K562 (cell line): ENCODE measurements around the gene YPEL4. TPM values are rescaled to one million over a fixed set of nuclear protein-coding genes. Genes with fewer than 3 reads are reported as not detected.
A peak's percentile ranks its signal among the peaks of the same experiment; 100 is the strongest.

ENCODE experiments used
- BRD9 ChIP-seq: fragments of 450-650 bp; IDR thresholded peaks from 2 replicates; pipeline ENCODE4 v1.6.1; 2018; ENCODE audit warnings: low read depth; ENCODE audit not compliant: partially characterized antibody
- CCNT2 ChIP-seq: IDR thresholded peaks from 2 replicates; pipeline ENCODE4 v1.6.1; 2011; ENCODE audit warnings: borderline replicate concordance, low read depth, mild to moderate bottlenecking, moderate library complexity, mixed read lengths, low read length; ENCODE audit not compliant: insufficient read length; ENCODE audit errors: extremely low read depth
- CLOCK ChIP-seq: fragments of 250-450 bp; sonication (Bioruptor Pico); IDR thresholded peaks from 2 replicates; pipeline ENCODE4 v1.4.0; 2020; ENCODE audit warnings: mild to moderate bottlenecking, moderate library complexity, borderline replicate concordance
- EZH2 ChIP-seq: IDR thresholded peaks from 2 replicates; pipeline ENCODE4 v1.6.1; 2012; ENCODE audit warnings: low read depth, mild to moderate bottlenecking, inconsistent platforms, low read length, borderline replicate concordance
- FOXM1 ChIP-seq, 2 experiments: fragments of 450-650 bp in 1 of 2; sonication (generic) in 1 of 2; formaldehyde crosslinking in 1 of 2; IDR thresholded peaks; 2 replicates each; pipeline versions ENCODE4 v1.6.1 to v1.9.0; 2017 to 2022; ENCODE audit warnings: low read depth in 2 of 2, mild to moderate bottlenecking in 2 of 2, missing genetic modification reagents in 1 of 2, moderate library complexity in 1 of 2
- KDM1A ChIP-seq, 2 experiments: fragments of 450-650 bp; IDR thresholded peaks; 2 replicates each; pipeline ENCODE4 v1.6.1; 2016; ENCODE audit warnings: mild to moderate bottlenecking in 2 of 2
- KDM2B ChIP-seq: fragments of 250-450 bp; sonication (Bioruptor Pico); IDR thresholded peaks from 2 replicates; pipeline ENCODE4 v1.8.0; 2021; ENCODE audit warnings: mild to moderate bottlenecking, moderate library complexity
- LARP7 ChIP-seq: fragments of 450-650 bp; IDR thresholded peaks from 2 replicates; pipeline ENCODE4 v1.6.1; 2016
- MAX ChIP-seq: sonication (generic); formaldehyde crosslinking; IDR thresholded peaks from 2 replicates; pipeline ENCODE4 v1.9.0; 2022; ENCODE audit warnings: mild to moderate bottlenecking, missing genetic modification reagents
- MYNN ChIP-seq, 2 experiments: sonication (generic); formaldehyde crosslinking in 1 of 2; IDR thresholded peaks; 2 replicates each; pipeline versions ENCODE4 v1.5.0 to v1.6.1; 2016 to 2020; ENCODE audit warnings: antibody characterized with exemption in 1 of 2, missing genetic modification reagents in 1 of 2
- NCOA1 ChIP-seq: fragments of 450-650 bp; IDR thresholded peaks from 2 replicates; pipeline ENCODE4 v1.6.1; 2016; ENCODE audit warnings: low read depth
- NFE2 ChIP-seq: IDR thresholded peaks from 2 replicates; pipeline ENCODE4 v1.6.1; 2014; ENCODE audit warnings: antibody characterized with exemption, low read depth
- NFE2L1 ChIP-seq: fragments of 450-650 bp; IDR thresholded peaks from 2 replicates; pipeline ENCODE4 v1.6.1; 2016; ENCODE audit warnings: missing genetic modification characterization, low read depth, mild to moderate bottlenecking, missing compliant biosample characterization, moderate library complexity, borderline replicate concordance
- PHTF2 ChIP-seq: fragments of 250-450 bp; sonication (Bioruptor Pico); IDR thresholded peaks from 2 replicates; pipeline ENCODE4 v1.5.0; 2021; ENCODE audit warnings: mild to moderate bottlenecking
- RFX1 ChIP-seq: fragments of 450-650 bp; IDR thresholded peaks from 2 replicates; pipeline ENCODE4 v1.6.1; 2016; ENCODE audit warnings: mild to moderate bottlenecking, moderate library complexity
- SIRT6 ChIP-seq: IDR thresholded peaks from one replicate; pipeline ENCODE4 v1.6.1; 2012; ENCODE audit warnings: low read depth, mild to moderate bottlenecking, control low read depth, inconsistent platforms, low read length, moderate library complexity
- SMAD3 ChIP-seq: fragments of 450-650 bp; formaldehyde crosslinking; conservative IDR thresholded peaks from 2 replicates; pipeline ENCODE4 v1.4.0; 2020; ENCODE audit warnings: mild to moderate bottlenecking
- SMC3 ChIP-seq: conservative IDR thresholded peaks from 2 replicates; pipeline ENCODE4 v1.6.1; 2011; ENCODE audit warnings: low read depth, low read length, improper control_type of control experiment; ENCODE audit not compliant: insufficient read depth
- SUPT5H ChIP-seq: fragments of 450-650 bp; IDR thresholded peaks from 2 replicates; pipeline ENCODE4 v1.6.1; 2016
- TAF9B ChIP-seq: fragments of 450-650 bp; IDR thresholded peaks from 2 replicates; pipeline ENCODE4 v1.6.1; 2018; ENCODE audit warnings: mild to moderate bottlenecking; ENCODE audit not compliant: partially characterized antibody
- THRAP3 ChIP-seq: fragments of 450-650 bp; IDR thresholded peaks from 2 replicates; pipeline ENCODE4 v1.6.1; 2016; ENCODE audit warnings: mild to moderate bottlenecking, inconsistent platforms, borderline replicate concordance
- ZNF124 ChIP-seq: sonication (generic); formaldehyde crosslinking; IDR thresholded peaks from 2 replicates; pipeline ENCODE4 v1.8.1; 2022; ENCODE audit warnings: missing genetic modification reagents
- ZNF282 ChIP-seq: sonication (generic); formaldehyde crosslinking; IDR thresholded peaks from 2 replicates; pipeline ENCODE4 v1.8.1; 2023; ENCODE audit warnings: missing genetic modification reagents
- ZNF311 ChIP-seq: fragments of 250-450 bp; sonication (Bioruptor Pico); IDR thresholded peaks from 2 replicates; pipeline ENCODE4 v1.4.0; 2020; ENCODE audit warnings: mild to moderate bottlenecking, moderate library complexity
- ZNF511 ChIP-seq: sonication (generic); formaldehyde crosslinking; IDR thresholded peaks from 2 replicates; pipeline ENCODE4 v1.8.0; 2022; ENCODE audit warnings: mild to moderate bottlenecking, missing genetic modification reagents
- ZNF583 ChIP-seq: fragments of 250-450 bp; sonication (Bioruptor Pico); IDR thresholded peaks from 2 replicates; pipeline ENCODE4 v1.4.0; 2020
- ZNF695 ChIP-seq: fragments of 450-650 bp; formaldehyde crosslinking; IDR thresholded peaks from 2 replicates; pipeline ENCODE4 v1.4.0; 2020; ENCODE audit warnings: mild to moderate bottlenecking, moderate library complexity
- ZNF778 ChIP-seq: fragments of 450-650 bp; formaldehyde crosslinking; IDR thresholded peaks from 2 replicates; pipeline ENCODE4 v1.4.0; 2020; ENCODE audit warnings: mild to moderate bottlenecking, moderate library complexity
- polyA plus RNA-seq, 8 experiments: library from polyadenylated mRNA; depleted of rRNA in 4 of 8; stranded (reverse) in 5 of 8; unstranded in 3 of 8; fragments of >200 nt; fragmentation: Nextera tagmentation in 2 of 8; fragmentation: Illumina TruSeq in 1 of 8; extraction: Ambion mirVana in 2 of 8; extraction: Trizol in 1 of 8; gene quantifications; 2 replicates each; pipeline versions ENCODE4 v1.2.1 to v1.2.3, GENCODE V29; 2011 to 2014; ENCODE audit warnings: inconsistent platforms in 1 of 8, missing spikeins in 1 of 8
- total RNA-seq, 7 experiments: library from RNA; depleted of rRNA in 6 of 7; stranded (reverse); fragments of >200 nt in 6 of 7; fragmentation: Illumina TruSeq in 2 of 7; extraction: Trizol in 2 of 7; gene quantifications; 2 replicates each; pipeline versions ENCODE4 v1.2.1 to v1.2.3, GENCODE V29; 2011 to 2021; ENCODE audit warnings: low replicate concordance in 1 of 7

The YPEL4 gene
- total and polyA plus RNA-seq, 9 of the 15 experiments (the other 6 are each of a cell fraction or from before 2014, with no cell fraction given): 0.07 to 1.4 (median 0.40) TPM; not detected in 2

GRCh38 chr11:57641011-57641807 lies 8.5 kb downstream of the YPEL4 start (continued):
- TF ChIP-seq SMC3 (peak; percentile 61), BRD9 (no peak), ZNF511 (no peak), LARP7 (no peak), NFE2L1 (tag) (no peak), ZNF282 (CRISPR knock-in tag) (no peak), ZNF778 (CRISPR knock-in tag) (no peak), ZNF583 (no peak), NFE2 (no peak), SMAD3 (CRISPR knock-in tag) (no peak), CLOCK (CRISPR knock-in tag) (no peak), RFX1 (no peak), MAX (CRISPR knock-in tag) (no peak), SUPT5H (no peak), KDM1A (IDR thresholded peaks at IDR 0.05) (0 out of 4 replicates have a peak, but pooled peaks of 1 of the 2 experiments have one; percentile 21), CCNT2 (no peak), THRAP3 (no peak), PHTF2 (CRISPR knock-in tag) (no peak), ZNF311 (CRISPR knock-in tag) (no peak), NCOA1 (no peak), ZNF695 (CRISPR knock-in tag) (no peak), ZNF124 (no peak), EZH2 (no peak), KDM2B (CRISPR knock-in tag) (no peak), FOXM1 (IDR thresholded peaks at IDR 0.05; ENCODE audit: low read depth) (no peak), FOXM1 (CRISPR knock-in tag; IDR thresholded peaks at IDR 0.05; ENCODE audit: low read depth) (0 out of 2 replicates have a peak, but pooled peaks have one; percentile 20), TAF9B (no peak), SIRT6 (no peak), MYNN (IDR thresholded peaks at IDR 0.05) (no peak), MYNN (CRISPR knock-in tag; IDR thresholded peaks at IDR 0.05) (no peak)
